HG02571 (cell line): ENCODE data around the gene PRR19.

ENCODE experiments used
- ATAC-seq: cut with Tn5 transposase; IDR thresholded peaks from one replicate; pipeline ENCODE4 v1.9.1; 2021; ENCODE audit warnings: mild to moderate bottlenecking, moderate library complexity; ENCODE audit not compliant: unreplicated experiment

The PRR19 gene

GRCh38 chr19:42343344-42344110 is 41.6 kb downstream of the PRR19 start:
- ATAC-seq: no peak

- no peak for ATAC-seq
These were observed 42.5 kb downstream of the PRR19 start for GRCh38 chr19:42344336-42344893.

GRCh38 chr19:42345191-42345812 is 43.4 kb downstream of the PRR19 start:
- no peak for ATAC-seq

- ATAC-seq: no peak
These were observed 46.3 kb downstream of the PRR19 start for GRCh38 chr19:42348211-42348610.

GRCh38 chr19:42349378-42350107 is 47.6 kb downstream of the PRR19 start:
- ATAC-seq: no peak

- ATAC-seq: no peak
These were observed 48.5 kb downstream of the PRR19 start for GRCh38 chr19:42350417-42350816.

- no peak for ATAC-seq
These were observed 49.3 kb downstream of the PRR19 start for GRCh38 chr19:42351079-42351735.

- no peak for ATAC-seq
These were observed 50.6 kb downstream of the PRR19 start for GRCh38 chr19:42352301-42353259.

GRCh38 chr19:42353341-42354015 is 51.5 kb downstream of the PRR19 start:
- no peak for ATAC-seq

GRCh38 chr19:42355896-42356295 is 54.0 kb downstream of the PRR19 start:
- ATAC-seq: no peak

- ATAC-seq: no peak
These were observed 54.8 kb downstream of the PRR19 start for GRCh38 chr19:42356686-42357085.

GRCh38 chr19:42357290-42357689 is 55.4 kb downstream of the PRR19 start:
- no peak for ATAC-seq
